Panc1 (cell line): ENCODE measurements around the gene RNF41.

Source experiments
- POLR2AphosphoS5 ChIP-seq: IDR thresholded peaks from 2 replicates; pipeline ENCODE4 v1.6.1; 2012; ENCODE audit warnings: mild to moderate bottlenecking, low read depth, low read length, moderate library complexity
- SIN3A ChIP-seq: IDR thresholded peaks from 2 replicates; pipeline ENCODE4 v1.6.1; 2012; ENCODE audit warnings: low read depth, mild to moderate bottlenecking, low read length, moderate library complexity, borderline replicate concordance; ENCODE audit not compliant: insufficient read depth
- TF ChIP-seq, protein P1 (sequence below): fragments of 450-650 bp; IDR thresholded peaks from 2 replicates; pipeline ENCODE4 v1.5.1; 2017; ENCODE audit warnings: mild to moderate bottlenecking

DNA sequence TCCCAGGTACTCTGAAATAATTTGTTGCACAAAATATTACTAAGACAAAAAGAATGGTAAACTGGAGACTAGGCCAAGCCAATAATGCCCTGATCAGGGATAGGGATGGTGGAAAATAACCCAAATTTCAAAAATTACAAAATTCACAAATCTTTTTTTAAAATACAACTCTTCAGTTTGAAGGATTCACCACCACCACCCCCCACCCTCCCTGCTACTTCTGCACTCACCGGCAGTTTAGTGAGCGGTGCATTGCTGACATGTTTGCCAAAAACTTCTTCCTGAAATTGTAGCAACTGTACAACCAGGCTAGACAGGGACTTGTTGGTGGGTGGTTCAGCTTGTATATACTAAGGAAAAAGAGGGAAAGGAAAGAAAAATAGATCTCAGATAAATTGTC lies 34.8 kb downstream of the RNF41 start:
- TF ChIP-seq, protein P1, sequence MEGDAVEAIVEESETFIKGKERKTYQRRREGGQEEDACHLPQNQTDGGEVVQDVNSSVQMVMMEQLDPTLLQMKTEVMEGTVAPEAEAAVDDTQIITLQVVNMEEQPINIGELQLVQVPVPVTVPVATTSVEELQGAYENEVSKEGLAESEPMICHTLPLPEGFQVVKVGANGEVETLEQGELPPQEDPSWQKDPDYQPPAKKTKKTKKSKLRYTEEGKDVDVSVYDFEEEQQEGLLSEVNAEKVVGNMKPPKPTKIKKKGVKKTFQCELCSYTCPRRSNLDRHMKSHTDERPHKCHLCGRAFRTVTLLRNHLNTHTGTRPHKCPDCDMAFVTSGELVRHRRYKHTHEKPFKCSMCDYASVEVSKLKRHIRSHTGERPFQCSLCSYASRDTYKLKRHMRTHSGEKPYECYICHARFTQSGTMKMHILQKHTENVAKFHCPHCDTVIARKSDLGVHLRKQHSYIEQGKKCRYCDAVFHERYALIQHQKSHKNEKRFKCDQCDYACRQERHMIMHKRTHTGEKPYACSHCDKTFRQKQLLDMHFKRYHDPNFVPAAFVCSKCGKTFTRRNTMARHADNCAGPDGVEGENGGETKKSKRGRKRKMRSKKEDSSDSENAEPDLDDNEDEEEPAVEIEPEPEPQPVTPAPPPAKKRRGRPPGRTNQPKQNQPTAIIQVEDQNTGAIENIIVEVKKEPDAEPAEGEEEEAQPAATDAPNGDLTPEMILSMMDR = no peak
- TF ChIP-seq POLR2AphosphoS5 (no peak), SIN3A (no peak)
